NK-92 (cell line): ENCODE results near the gene MYH11.
"Not testable (repeated sequence)": the region's sequence is repeated elsewhere in the genome, so short reads cannot be mapped to it uniquely, and the experiment has no call there.

ENCODE experiments used
- DNase-seq: peaks from one replicate; lab custom pipeline; 2025; ENCODE audit not compliant: unreplicated experiment; lab: John Stamatoyannopoulos, UW

The MYH11 gene

GRCh38 chr16:15686287-15686686 is 170.5 kb downstream of the MYH11 start:
- DNase-seq, result no peak

GRCh38 chr16:15682105-15682570 is 174.7 kb downstream of the MYH11 start:
- no peak for DNase-seq

- DNase-seq, result no peak
Measured at GRCh38 chr16:15677447-15677846, 179.4 kb downstream of the MYH11 start.

GRCh38 chr16:15676506-15676905 is 180.3 kb downstream of the MYH11 start:
- no peak for DNase-seq

- no peak for DNase-seq
Measured at GRCh38 chr16:15674571-15674970, 182.3 kb downstream of the MYH11 start.

GRCh38 chr16:15672514-15673167 is 184.2 kb downstream of the MYH11 start:
- no peak for DNase-seq

- not testable (repeated sequence) for DNase-seq
Measured at GRCh38 chr16:15672127-15672513, 184.7 kb downstream of the MYH11 start.

- DNase-seq, result no peak
Measured at GRCh38 chr16:15671530-15672117, 185.2 kb downstream of the MYH11 start.

GRCh38 chr16:15667091-15667742 is 189.6 kb downstream of the MYH11 start:
- DNase-seq, result no peak

- no peak for DNase-seq
Measured at GRCh38 chr16:15665107-15665506, 191.7 kb downstream of the MYH11 start.

GRCh38 chr16:15660203-15660601 is 196.6 kb downstream of the MYH11 start:
- no peak for DNase-seq

- DNase-seq, result no peak
Measured at GRCh38 chr16:15658556-15658955, 198.3 kb downstream of the MYH11 start.

- no peak for DNase-seq
Measured at GRCh38 chr16:15658149-15658548, 198.7 kb downstream of the MYH11 start.

GRCh38 chr16:15655561-15655960 is 201.3 kb downstream of the MYH11 start:
- not testable (repeated sequence) for DNase-seq

GRCh38 chr16:15654591-15654990 is 202.2 kb downstream of the MYH11 start:
- DNase-seq, result no peak

- DNase-seq, result no peak
Measured at GRCh38 chr16:15653227-15653626, 203.6 kb downstream of the MYH11 start.
